ENCODE data around the gene DCTD. TPM values are rescaled to one million over a fixed set of nuclear protein-coding genes. Genes with fewer than 3 reads are reported as not detected.

DCTD gene
- total and polyA plus RNA-seq, 4 donors, result 36.9 to 52.9 (median 44.7) TPM

- H3K27ac ChIP-seq (ENCODE audit: low read depth in 1 of 2, low read length in 2 of 2), result peak overlapping the region; percentile 0 to 51
- no peak overlapping the region for H3K9ac ChIP-seq (ENCODE audit: low read depth in 1 of 2, low read length in 2 of 2)
- no peak overlapping the region for H3K4me3 ChIP-seq (ENCODE audit: low read depth in 1 of 3, low read length in 3 of 3)
- H3K4me1 ChIP-seq (ENCODE audit: control insufficient read depth in 4 of 4, insufficient read depth in 4 of 4, low read length in 3 of 4), result peaks cover 0 to 23% (median 14%) of the 10 kb centered on the region in 4 donors
- H3K27me3 ChIP-seq (ENCODE audit: control insufficient read depth in 4 of 4, insufficient read depth in 4 of 4, low read length in 3 of 4), result no peaks in the 10 kb centered on the region
- H3K36me3 ChIP-seq (ENCODE audit: control insufficient read depth in 4 of 4, insufficient read depth in 3 of 4, low read depth in 1 of 4, low read length in 3 of 4), result peaks cover 0 to under 1% (median 0%) of the 10 kb centered on the region in 4 donors
- H3K9me3 ChIP-seq (ENCODE audit: control insufficient read depth in 4 of 4, low read length in 3 of 4), result no peaks in the 10 kb centered on the region
- TF ChIP-seq TAF1 (conservative IDR thresholded peaks at IDR 0.05) (no peak), YY1 (IDR thresholded peaks at IDR 0.05) (no peak), HNF4G (IDR thresholded peaks at IDR 0.05) (no peak), SP1 (IDR thresholded peaks at IDR 0.05) (peak; percentile 42), REST (IDR thresholded peaks at IDR 0.05) (no peak), CTCF (IDR thresholded peaks at IDR 0.05; ENCODE audit: low read depth, low read length, missing input control) (no peak), EGR1 (IDR thresholded peaks at IDR 0.05; ENCODE audit: low read depth in 2 of 2) (no peak), FOXA2 (IDR thresholded peaks at IDR 0.05) (no peak), HNF4A (conservative IDR thresholded peaks at IDR 0.05) (peak; percentile 9 to 37), GABPA (IDR thresholded peaks at IDR 0.05 in 1 of 2, conservative IDR thresholded peaks at IDR 0.05 in 1 of 2) (no peak), RXRA (IDR thresholded peaks at IDR 0.05) (peak; percentile 39 to 44), FOXA1 (IDR thresholded peaks at IDR 0.05) (no peak), NR2F2 (IDR thresholded peaks at IDR 0.05) (no peak), RAD21 (IDR thresholded peaks at IDR 0.05) (peak; percentile 23 to 41)
- no peak for DNase-seq (ENCODE audit: low spot score)
- 57% methylated on average over 17 of the region's 17 CpGs for WGBS
Measured at GRCh38 chr4:182862141-182862875, 54.9 kb downstream of the DCTD start.

- peaks cover 0 to 23% (median 14%) of the 10 kb centered on the region in 4 donors for H3K4me1 ChIP-seq (ENCODE audit: control insufficient read depth in 4 of 4, insufficient read depth in 4 of 4, low read length in 3 of 4)
- no peak overlapping the region for H3K4me3 ChIP-seq (ENCODE audit: low read depth in 1 of 3, low read length in 3 of 3)
- TF ChIP-seq YY1 (IDR thresholded peaks at IDR 0.05), result no peak
- TF ChIP-seq FOXA1 (IDR thresholded peaks at IDR 0.05), result no peak
- TF ChIP-seq SP1 (IDR thresholded peaks at IDR 0.05), result no peak
- no peak for TF ChIP-seq REST (IDR thresholded peaks at IDR 0.05)
- no peak for TF ChIP-seq MAX (IDR thresholded peaks at IDR 0.05)
- TF ChIP-seq TAF1 (conservative IDR thresholded peaks at IDR 0.05), result no peak
- no peak for TF ChIP-seq CTCF (IDR thresholded peaks at IDR 0.05; ENCODE audit: low read depth, low read length, missing input control)
- TF ChIP-seq NR2F2 (IDR thresholded peaks at IDR 0.05), result no peak
- no peak for TF ChIP-seq RXRA (IDR thresholded peaks at IDR 0.05)
- no peak for TF ChIP-seq FOXA2 (IDR thresholded peaks at IDR 0.05)
- no peak for TF ChIP-seq JUND (IDR thresholded peaks at IDR 0.05)
- TF ChIP-seq HNF4G (IDR thresholded peaks at IDR 0.05), result no peak
- no peak for TF ChIP-seq GABPA (IDR thresholded peaks at IDR 0.05 in 1 of 2, conservative IDR thresholded peaks at IDR 0.05 in 1 of 2)
- no peak for TF ChIP-seq RAD21 (IDR thresholded peaks at IDR 0.05)
- no peak for TF ChIP-seq HNF4A (conservative IDR thresholded peaks at IDR 0.05)
- TF ChIP-seq ATF3 (IDR thresholded peaks at IDR 0.05), result no peak
- no peak overlapping the region for H3K9ac ChIP-seq (ENCODE audit: low read depth in 1 of 2, low read length in 2 of 2)
- WGBS, result 87% methylated on average over 10 of the region's 10 CpGs
- no peak for DNase-seq (ENCODE audit: low spot score)
- no peaks in the 10 kb centered on the region for H3K9me3 ChIP-seq (ENCODE audit: control insufficient read depth in 4 of 4, low read length in 3 of 4)
- no peaks in the 10 kb centered on the region for H3K27me3 ChIP-seq (ENCODE audit: control insufficient read depth in 4 of 4, insufficient read depth in 4 of 4, low read length in 3 of 4)
- peaks cover 0 to 4% (median 0%) of the 10 kb centered on the region in 4 donors for H3K36me3 ChIP-seq (ENCODE audit: control insufficient read depth in 4 of 4, insufficient read depth in 3 of 4, low read depth in 1 of 4, low read length in 3 of 4)
- H3K27ac ChIP-seq (ENCODE audit: low read depth in 1 of 2, low read length in 2 of 2), result no peak overlapping the region
Measured at GRCh38 chr4:182861346-182861745, 55.8 kb downstream of the DCTD start.

Measured in liver (tissue), 9 donors.